ENCODE measurements around the gene MTCP1. TPM values are rescaled to one million over a fixed set of nuclear protein-coding genes. Genes with fewer than 3 reads are reported as not detected.

Gene MTCP1
- total RNA-seq, 1 experiment from 2014 or later = 17.9 TPM

DNA sequence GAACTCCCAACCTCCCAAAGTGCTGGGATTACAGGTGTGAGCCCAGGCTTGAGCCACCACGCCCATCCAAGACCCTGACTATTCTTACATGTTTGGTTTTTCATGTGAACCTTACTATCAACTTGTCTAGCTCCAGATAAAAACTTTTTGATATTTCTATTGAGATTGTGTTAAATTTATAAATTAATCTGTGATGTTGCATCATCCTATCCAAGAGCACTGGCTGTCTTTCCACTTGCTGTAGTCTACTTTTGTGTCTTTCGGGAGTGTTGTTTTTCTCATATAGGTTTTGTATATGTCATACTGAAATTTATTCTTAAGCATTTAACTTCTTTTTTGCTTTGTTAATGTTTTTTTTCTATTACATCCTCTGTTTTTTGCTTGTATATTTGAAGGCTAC is 35.0 kb upstream of the MTCP1 start:
- H3K9me2 ChIP-seq (replicated peaks; ENCODE audit: low read length) = no peaks in the 10 kb centered on the region
- no peaks in the 10 kb centered on the region for H3K9me3 ChIP-seq (ENCODE audit: low read length)

DNA sequence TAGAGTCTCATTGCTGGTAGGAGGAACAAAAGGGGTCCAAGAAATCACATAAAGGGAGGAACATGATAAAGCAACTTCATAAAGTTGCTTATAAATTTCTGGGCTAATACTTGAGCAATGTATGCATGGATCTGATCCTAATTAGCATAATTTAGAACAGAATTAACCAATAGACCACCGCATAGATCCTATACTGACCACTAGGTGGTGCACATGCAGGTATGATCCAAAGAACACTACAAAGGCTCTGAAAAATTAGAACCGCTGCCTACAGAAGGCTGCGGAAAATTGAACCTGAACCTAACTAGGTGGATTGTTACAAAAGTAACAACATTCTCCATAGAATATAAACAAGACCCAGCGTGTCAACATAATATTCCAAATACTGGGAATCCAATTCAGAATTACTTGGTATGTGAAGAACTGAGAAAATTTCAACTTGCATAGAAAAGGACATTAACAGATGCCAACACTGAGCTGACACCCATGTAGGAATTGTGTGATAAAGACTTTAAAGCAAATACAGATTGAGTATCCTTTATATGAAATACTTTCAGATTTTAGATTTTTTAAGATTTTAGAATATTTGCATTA is 23.6 kb upstream of the MTCP1 start:
- H3K27me3 ChIP-seq (ENCODE audit: low read length) = no peaks in the 10 kb centered on the region
- H3K4me3 ChIP-seq (ENCODE audit: low read length) = no peak overlapping the region
- H3K4me1 ChIP-seq (ENCODE audit: insufficient read depth, low read length) = no peaks in the 10 kb centered on the region
- ChIA-PET POLR2A (ENCODE audit: unreplicated experiment) (no interaction called here), CTCF (interaction anchor here (1.3 kb wide), 1 partner anchor 85 kb away, joined by 4 read pairs; no protein-coding TSS in a partner anchor)
- peak; percentile 75 for ATAC-seq
- H3K79me2 ChIP-seq (ENCODE audit: low read length) = no peaks in the 10 kb centered on the region
- DNase-seq = peak; percentile 58
- no peak overlapping the region for H2AFZ ChIP-seq (ENCODE audit: low read length)
- H4K20me1 ChIP-seq (ENCODE audit: low read length) = no peaks in the 10 kb centered on the region
- H3K4me2 ChIP-seq (ENCODE audit: low read length) = no peak overlapping the region
- no peak overlapping the region for H3K9ac ChIP-seq (ENCODE audit: low read length)
- H3K27ac ChIP-seq (ENCODE audit: low read length) = no peak overlapping the region
- no peaks in the 10 kb centered on the region for H3F3A ChIP-seq (ENCODE audit: low read length, unreplicated experiment)
- H3K36me3 ChIP-seq (ENCODE audit: low read depth, low read length) = peaks cover 4% of the 10 kb centered on the region; the same call in 1 of the 2 replicates
- no peaks in the 10 kb centered on the region for H3K9me3 ChIP-seq (ENCODE audit: low read length)
- no TSS peak for BruUV-seq (replicated peaks)
- no peaks in the 10 kb centered on the region for H3K9me2 ChIP-seq (replicated peaks; ENCODE audit: low read length)
- no peak for TF ChIP-seq EZH2 (IDR thresholded peaks at IDR 0.05; ENCODE audit: low read length, unreplicated experiment)
- TF ChIP-seq, protein P1, sequence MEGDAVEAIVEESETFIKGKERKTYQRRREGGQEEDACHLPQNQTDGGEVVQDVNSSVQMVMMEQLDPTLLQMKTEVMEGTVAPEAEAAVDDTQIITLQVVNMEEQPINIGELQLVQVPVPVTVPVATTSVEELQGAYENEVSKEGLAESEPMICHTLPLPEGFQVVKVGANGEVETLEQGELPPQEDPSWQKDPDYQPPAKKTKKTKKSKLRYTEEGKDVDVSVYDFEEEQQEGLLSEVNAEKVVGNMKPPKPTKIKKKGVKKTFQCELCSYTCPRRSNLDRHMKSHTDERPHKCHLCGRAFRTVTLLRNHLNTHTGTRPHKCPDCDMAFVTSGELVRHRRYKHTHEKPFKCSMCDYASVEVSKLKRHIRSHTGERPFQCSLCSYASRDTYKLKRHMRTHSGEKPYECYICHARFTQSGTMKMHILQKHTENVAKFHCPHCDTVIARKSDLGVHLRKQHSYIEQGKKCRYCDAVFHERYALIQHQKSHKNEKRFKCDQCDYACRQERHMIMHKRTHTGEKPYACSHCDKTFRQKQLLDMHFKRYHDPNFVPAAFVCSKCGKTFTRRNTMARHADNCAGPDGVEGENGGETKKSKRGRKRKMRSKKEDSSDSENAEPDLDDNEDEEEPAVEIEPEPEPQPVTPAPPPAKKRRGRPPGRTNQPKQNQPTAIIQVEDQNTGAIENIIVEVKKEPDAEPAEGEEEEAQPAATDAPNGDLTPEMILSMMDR (conservative IDR thresholded peaks at IDR 0.05; ENCODE audit: low read depth, low read length) = peak; percentile 80
- intact Hi-C loops (cut with micrococcal nuclease) = loop anchor here (1.0 to 5.0 kb wide), 2 partner anchors 85 to 177 kb away; no protein-coding TSS in a partner anchor

More for the DNA sequence above, 35.0 kb upstream of the MTCP1 start:
- Histone ChIP-seq H3K27me3 (ENCODE audit: low read length) (no peaks in the 10 kb centered on the region), H3K4me2 (ENCODE audit: low read length) (no peak overlapping the region), H3K9ac (ENCODE audit: low read length) (no peak overlapping the region), H3K4me1 (ENCODE audit: insufficient read depth, low read length) (no peaks in the 10 kb centered on the region), H3F3A (ENCODE audit: low read length, unreplicated experiment) (no peaks in the 10 kb centered on the region), H3K79me2 (ENCODE audit: low read length) (no peaks in the 10 kb centered on the region), H3K36me3 (ENCODE audit: low read depth, low read length) (peaks cover 7% of the 10 kb centered on the region; the same call in 1 of the 2 replicates), H4K20me1 (ENCODE audit: low read length) (no peaks in the 10 kb centered on the region), H2AFZ (ENCODE audit: low read length) (no peak overlapping the region), H3K4me3 (ENCODE audit: low read length) (no peak overlapping the region), H3K27ac (ENCODE audit: low read length) (no peak overlapping the region)
- intact Hi-C loops (cut with micrococcal nuclease) = no loop called here
- no TSS peak for BruUV-seq (replicated peaks)
- ChIA-PET POLR2A (ENCODE audit: unreplicated experiment) (no interaction called here), CTCF (interaction anchor here (0.6 kb wide), 1 partner anchor 111 kb away, joined by 3 read pairs; no protein-coding TSS in a partner anchor)
- ATAC-seq (no peak), DNase-seq (no peak)
- TF ChIP-seq, protein P1 (conservative IDR thresholded peaks at IDR 0.05; ENCODE audit: low read depth, low read length) = no peak
- TF ChIP-seq EZH2phosphoT487 (IDR thresholded peaks at IDR 0.05; ENCODE audit: borderline replicate concordance, low read length) (no peak), EZH2 (IDR thresholded peaks at IDR 0.05; ENCODE audit: low read length, unreplicated experiment) (no peak)

DNA sequence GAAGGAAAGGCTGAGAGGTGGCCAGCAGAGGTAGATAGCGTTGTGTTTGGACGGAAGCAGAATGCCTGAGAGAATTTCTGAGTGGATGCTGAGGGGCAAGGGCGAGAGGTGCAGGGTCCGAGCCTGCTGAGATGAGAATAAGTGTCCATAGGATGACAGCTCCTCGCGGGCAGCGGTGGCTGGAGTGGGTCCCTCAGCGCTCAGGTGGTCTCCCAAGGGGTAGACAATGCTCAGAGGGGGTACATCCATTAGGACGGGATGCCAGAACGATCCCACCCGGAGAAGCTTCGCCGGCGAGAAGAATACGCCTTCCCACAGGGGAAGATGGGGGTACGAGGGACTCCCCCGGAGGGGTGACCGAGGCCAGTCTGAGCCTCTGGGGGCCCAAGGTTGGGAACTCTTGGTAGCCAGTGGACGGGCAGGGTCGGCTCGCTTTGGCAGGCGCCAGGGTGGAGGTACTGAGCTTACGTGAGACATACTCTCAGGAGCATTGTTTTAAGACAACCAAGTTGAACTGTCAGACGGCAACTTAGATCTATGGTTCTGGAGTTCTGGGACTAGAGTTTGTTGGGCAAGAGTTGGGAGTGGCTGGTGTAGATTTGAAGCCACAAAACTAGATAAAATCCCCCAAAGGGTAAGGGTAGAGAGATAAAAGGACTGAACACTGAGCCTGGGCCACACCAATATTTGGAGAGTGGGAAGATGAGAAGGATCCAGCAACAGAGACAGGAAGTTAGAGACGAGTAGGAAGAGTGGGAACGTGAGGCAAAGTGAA is 16.2 kb upstream of the MTCP1 start:
- H4K20me1 ChIP-seq (ENCODE audit: low read length) = no peaks in the 10 kb centered on the region
- CTCF ChIA-PET = no interaction called here
- H2AFZ ChIP-seq (ENCODE audit: low read length) = no peak overlapping the region
- no peaks in the 10 kb centered on the region for H3K79me2 ChIP-seq (ENCODE audit: low read length)
- no peaks in the 10 kb centered on the region for H3K9me3 ChIP-seq (ENCODE audit: low read length)
- H3K27me3 ChIP-seq (ENCODE audit: low read length) = no peaks in the 10 kb centered on the region
- DNase-seq (no peak), ATAC-seq (no peak)
- H3K4me3 ChIP-seq (ENCODE audit: low read length) = no peak overlapping the region
- no peaks in the 10 kb centered on the region for H3K9me2 ChIP-seq (replicated peaks; ENCODE audit: low read length)
- no peaks in the 10 kb centered on the region for H3F3A ChIP-seq (ENCODE audit: low read length, unreplicated experiment)
- no peak overlapping the region for H3K4me2 ChIP-seq (ENCODE audit: low read length)
- TF ChIP-seq EZH2phosphoT487 (IDR thresholded peaks at IDR 0.05; ENCODE audit: borderline replicate concordance, low read length) (no peak), EZH2 (IDR thresholded peaks at IDR 0.05; ENCODE audit: low read length, unreplicated experiment) (no peak)
- TF ChIP-seq, protein P1 (conservative IDR thresholded peaks at IDR 0.05; ENCODE audit: low read depth, low read length) = no peak
- BruUV-seq (replicated peaks) = no TSS peak
- H3K4me1 ChIP-seq (ENCODE audit: insufficient read depth, low read length) = no peaks in the 10 kb centered on the region
- intact Hi-C loops (cut with micrococcal nuclease) = loop anchor here (1.0 kb wide), 1 partner anchor 106 kb away; no protein-coding TSS in a partner anchor
- H3K36me3 ChIP-seq (ENCODE audit: low read depth, low read length) = no peaks in the 10 kb centered on the region; the same call in 1 of the 2 replicates
- POLR2A ChIA-PET (ENCODE audit: unreplicated experiment) = no interaction called here
- H3K9ac ChIP-seq (ENCODE audit: low read length) = no peak overlapping the region
- H3K27ac ChIP-seq (ENCODE audit: low read length) = no peak overlapping the region

All from PC-3 (cell line).